K562 (cell line): ENCODE measurements around the gene NVL. TPM values are rescaled to one million over a fixed set of nuclear protein-coding genes. Genes with fewer than 3 reads are reported as not detected.

ENCODE experiments used
- ATAC-seq: fragments of 200-7000 bp; cut with Tn5 transposase; 3 replicates; pipeline ENCODE4 v1.9.1; 2020; ENCODE audit warnings: moderate library complexity
- BruUV-seq: library from RNA; stranded (reverse); fragments of 400-500 nt; replicated peaks from 2 replicates; lab custom pipeline; 2021; lab: Mats Ljungman, UMichigan
- CTCF ChIA-PET: fragments of 300-600 bp; formaldehyde crosslinking; extraction: SDS; loops from one replicate; lab custom pipeline; 2021; ENCODE audit warnings: low intra/inter-chr PET ratio; lab: Yijun Ruan, JAX
- POLR2A ChIA-PET: fragments of 300-600, 350-650 bp; sonication (Branson Sonifier 250); formaldehyde crosslinking; extraction: SDS; loops from one replicate; lab custom pipeline; 2021; ENCODE audit warnings: antibody characterized with exemption, inconsistent platforms; lab: Yijun Ruan, JAX
- DNase-seq, 4 experiments: peaks; one replicate each; pipeline versions ENCODE4 v3.0.0 to v3.0.0-alpha.2; 2011 to 2018; ENCODE audit warnings: low spot score in 3 of 4, mixed read lengths in 3 of 4; ENCODE audit errors: extremely low read depth in 1 of 4
- FAIRE-seq: peaks from 2 replicates; lab custom pipeline; 2011; peaks lifted over from hg19 to GRCh38; lab: Jason Lieb, UNC
- H2AFZ ChIP-seq: 2 replicates; pipeline ENCODE4 v1.6.0; 2011; ENCODE audit warnings: low read depth, low read length, control low read depth, inconsistent platforms
- H3K27ac ChIP-seq: fragments of 200-600 bp; 3 replicates; pipeline ENCODE4 v1.8.0; 2011; ENCODE audit warnings: low read depth, mild to moderate bottlenecking, control low read depth, inconsistent platforms, low read length, moderate library complexity, mixed read lengths; ENCODE audit errors: extremely low read depth
- H3K27me3 ChIP-seq, 2 experiments: fragments of 300-600 bp in 1 of 2; 2 replicates in 1 of 2; 3 replicates in 1 of 2; pipeline versions ENCODE4 v1.6.0 to v1.8.0; 2011; ENCODE audit warnings: inconsistent platforms in 2 of 2, low read length in 2 of 2, mild to moderate bottlenecking in 1 of 2, mixed read lengths in 1 of 2, moderate library complexity in 1 of 2; ENCODE audit not compliant: control insufficient read depth in 2 of 2, insufficient read depth in 2 of 2
- H3K36me3 ChIP-seq: fragments of 300-600 bp; 3 replicates; pipeline ENCODE4 v1.8.0; 2011; ENCODE audit warnings: mild to moderate bottlenecking, low read length, inconsistent platforms; ENCODE audit not compliant: control insufficient read depth, insufficient read depth
- H3K4me1 ChIP-seq, 2 experiments: fragments of 200-600 bp in 1 of 2; replicated peaks in 1 of 2; 2 replicates in 1 of 2; 3 replicates in 1 of 2; pipeline versions ENCODE4 v1.5.1 to v1.8.0; 2011; ENCODE audit warnings: inconsistent platforms in 2 of 2, low read length in 2 of 2, mild to moderate bottlenecking in 1 of 2, mixed read lengths in 1 of 2, moderate library complexity in 1 of 2; ENCODE audit not compliant: control insufficient read depth in 2 of 2, insufficient read depth in 2 of 2
- H3K4me2 ChIP-seq: 2 replicates; pipeline ENCODE4 v1.6.1; 2011; ENCODE audit warnings: low read length, control low read depth, inconsistent platforms, mixed read lengths; ENCODE audit not compliant: insufficient read depth
- H3K4me3 ChIP-seq: fragments of 200-600 bp; sonication (generic), shearing (Covaris generic); 2 replicates; pipeline ENCODE4 v1.5.1; 2016; ENCODE audit warnings: control low read depth, inconsistent platforms
- H3K79me2 ChIP-seq: fragments of 200-600 bp; 3 replicates; pipeline ENCODE4 v1.8.0; 2011; ENCODE audit warnings: low read length, inconsistent platforms; ENCODE audit not compliant: control insufficient read depth, insufficient read depth
- H3K9ac ChIP-seq, 2 experiments: 2 replicates each; pipeline versions ENCODE4 v1.6.0 to v1.6.1; 2011; ENCODE audit warnings: low read depth in 2 of 2, low read length in 2 of 2, control low read depth in 1 of 2, inconsistent platforms in 1 of 2, mild to moderate bottlenecking in 1 of 2, mixed read lengths in 1 of 2; ENCODE audit not compliant: insufficient read depth in 1 of 2
- H3K9me1 ChIP-seq: one replicate; pipeline ENCODE4 v1.6.0; 2011; ENCODE audit warnings: inconsistent platforms, mild to moderate bottlenecking, low read length, moderate library complexity; ENCODE audit not compliant: control insufficient read depth, insufficient read depth
- H3K9me3 ChIP-seq: replicated peaks from 2 replicates; pipeline ENCODE4 v1.5.1; 2011; ENCODE audit warnings: low read depth, low read length, inconsistent platforms; ENCODE audit not compliant: control insufficient read depth, insufficient read depth
- H4K20me1 ChIP-seq: replicated peaks from 2 replicates; pipeline ENCODE4 v1.6.1; 2011; ENCODE audit warnings: low read length, inconsistent platforms, mixed read lengths; ENCODE audit not compliant: control insufficient read depth, insufficient read depth
- MED1 ChIP-seq: sonication (generic); formaldehyde crosslinking; IDR thresholded peaks from 2 replicates; pipeline ENCODE4 v1.8.1; 2023; ENCODE audit warnings: missing genetic modification reagents, borderline replicate concordance
- SIRT6 ChIP-seq: IDR thresholded peaks from one replicate; pipeline ENCODE4 v1.6.1; 2012; ENCODE audit warnings: low read depth, mild to moderate bottlenecking, control low read depth, inconsistent platforms, low read length, moderate library complexity
- TEAD1 ChIP-seq, 2 experiments: fragments of 450-650 bp in 1 of 2; sonication (generic) in 1 of 2; formaldehyde crosslinking; IDR thresholded peaks; 2 replicates each; pipeline versions ENCODE4 v1.4.0 to v1.8.0; 2020 to 2022; ENCODE audit warnings: mild to moderate bottlenecking in 2 of 2, missing genetic modification reagents in 1 of 2
- TFAP4 ChIP-seq: sonication (generic); formaldehyde crosslinking; IDR thresholded peaks from 2 replicates; pipeline ENCODE4 v1.8.0; 2022; ENCODE audit warnings: missing genetic modification reagents, mild to moderate bottlenecking, moderate library complexity, borderline replicate concordance
- TSC22D4 ChIP-seq: fragments of 450-650 bp; IDR thresholded peaks from 2 replicates; pipeline ENCODE4 v1.6.1; 2016; ENCODE audit warnings: missing genetic modification characterization, missing biosample characterization, control low read depth
- XRCC5 ChIP-seq: fragments of 200-400 bp; formaldehyde crosslinking; IDR thresholded peaks from 2 replicates; pipeline ENCODE4 v1.6.1; 2017; ENCODE audit warnings: low read depth, mild to moderate bottlenecking, low read length
- ZFP1 ChIP-seq: fragments of 450-650 bp; formaldehyde crosslinking; IDR thresholded peaks from 2 replicates; pipeline ENCODE4 v1.4.0; 2020; ENCODE audit warnings: mild to moderate bottlenecking, mixed read lengths
- ZNF316 ChIP-seq: fragments of 450-650 bp; IDR thresholded peaks from 2 replicates; pipeline ENCODE4 v1.6.1; 2016
- WGBS: fragments of 100-300 bp; shearing (Covaris generic); methylation state at CpG from one replicate; pipeline ENCODE4 v1.1.6; 2016; ENCODE audit warnings: low coverage, mixed read lengths; ENCODE audit not compliant: insufficient coverage; ENCODE audit errors: missing lambda C conversion rate; 5-methylcytosine and 5-hydroxymethylcytosine counted together
- in situ Hi-C: fragments of 300-500 bp; cut with MboI; formaldehyde crosslinking; loops from 4 replicates; pipeline ENCODE4 v1.15.0; 2018; ENCODE audit warnings: inconsistent platforms, mixed read lengths
- intact Hi-C: fragments of 100-400 bp; cut with micrococcal nuclease; formaldehyde crosslinking; loops from 2 replicates; pipeline ENCODE4 v1.14.2; 2022
- polyA plus RNA-seq, 8 experiments: library from polyadenylated mRNA; depleted of rRNA in 4 of 8; stranded (reverse) in 5 of 8; unstranded in 3 of 8; fragments of >200 nt; fragmentation: Nextera tagmentation in 2 of 8; fragmentation: Illumina TruSeq in 1 of 8; extraction: Ambion mirVana in 2 of 8; extraction: Trizol in 1 of 8; gene quantifications; 2 replicates each; pipeline versions ENCODE4 v1.2.1 to v1.2.3, GENCODE V29; 2011 to 2014; ENCODE audit warnings: inconsistent platforms in 1 of 8, missing spikeins in 1 of 8
- total RNA-seq, 7 experiments: library from RNA; depleted of rRNA in 6 of 7; stranded (reverse); fragments of >200 nt in 6 of 7; fragmentation: Illumina TruSeq in 2 of 7; extraction: Trizol in 2 of 7; gene quantifications; 2 replicates each; pipeline versions ENCODE4 v1.2.1 to v1.2.3, GENCODE V29; 2011 to 2021; ENCODE audit warnings: low replicate concordance in 1 of 7
- TF ChIP-seq, protein P1 (sequence below): fragments of 450-650 bp; formaldehyde crosslinking; IDR thresholded peaks from 2 replicates; pipeline ENCODE4 v1.4.0; 2020; ENCODE audit warnings: mild to moderate bottlenecking, moderate library complexity

Gene NVL
- total and polyA plus RNA-seq, 9 of the 15 experiments (the other 6 are each of a cell fraction or from before 2014, with no cell fraction given) = 32.5 to 86.6 (median 62.9) TPM

GRCh38 chr1:224180783-224181452 lies 149.1 kb downstream of the NVL start:
- Histone ChIP-seq H3K27ac (no peak overlapping the region), H4K20me1 (0 out of 2 replicates have a peak, but pooled peaks cover 3% of the 10 kb centered on the region), H3K4me2 (no peak overlapping the region), H3K9me1 (no peaks in the 10 kb centered on the region), H3K9ac (peak overlapping the region in 1 of 2 experiments; percentile 24; a peak in 1 of 4 replicates), H3K27me3 (no peaks in the 10 kb centered on the region), H3K36me3 (peaks cover 10% of the 10 kb centered on the region; the same call in 2 of the 3 replicates), H3K4me3 (no peak overlapping the region), H2AFZ (no peak overlapping the region), H3K79me2 (peaks cover 29% of the 10 kb centered on the region), H3K4me1 (peaks cover 14 to 28% of the 10 kb centered on the region in 2 experiments; a peak in 4 of 5 replicates), H3K9me3 (no peaks in the 10 kb centered on the region)
- BruUV-seq = no TSS peak
- FAIRE-seq = no peak
- ATAC-seq = no peak
- ChIA-PET POLR2A (interaction anchor here (1.3 to 1.5 kb wide), 3 partner anchors 11 to 23 kb away, joined by 3 to 9 read pairs (median 3); no protein-coding TSS in a partner anchor), CTCF (no interaction called here)
- DNase-seq = no peak
- TF ChIP-seq MED1 (CRISPR knock-in tag) (no peak), ZFP1 (CRISPR knock-in tag) (no peak), TEAD1 (CRISPR knock-in tag; IDR thresholded peaks at IDR 0.05) (no peak), TFAP4 (CRISPR knock-in tag) (no peak), SIRT6 (no peak), TSC22D4 (tag) (no peak), XRCC5 (no peak), ZNF316 (no peak)
- TF ChIP-seq, protein P1, sequence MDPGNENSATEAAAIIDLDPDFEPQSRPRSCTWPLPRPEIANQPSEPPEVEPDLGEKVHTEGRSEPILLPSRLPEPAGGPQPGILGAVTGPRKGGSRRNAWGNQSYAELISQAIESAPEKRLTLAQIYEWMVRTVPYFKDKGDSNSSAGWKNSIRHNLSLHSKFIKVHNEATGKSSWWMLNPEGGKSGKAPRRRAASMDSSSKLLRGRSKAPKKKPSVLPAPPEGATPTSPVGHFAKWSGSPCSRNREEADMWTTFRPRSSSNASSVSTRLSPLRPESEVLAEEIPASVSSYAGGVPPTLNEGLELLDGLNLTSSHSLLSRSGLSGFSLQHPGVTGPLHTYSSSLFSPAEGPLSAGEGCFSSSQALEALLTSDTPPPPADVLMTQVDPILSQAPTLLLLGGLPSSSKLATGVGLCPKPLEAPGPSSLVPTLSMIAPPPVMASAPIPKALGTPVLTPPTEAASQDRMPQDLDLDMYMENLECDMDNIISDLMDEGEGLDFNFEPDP = no peak
- intact Hi-C loops = loop anchor here (5.0 kb wide), 1 partner anchor 151 kb away; the partner anchor contains the start of gene NVL
- in situ Hi-C loops = no loop called here
- 69% methylated on average over 11 of the region's 11 CpGs for WGBS
